CD4-positive, alpha-beta T cell treated with Interleukin-2 at 100 ng/mL for 4 hours (primary cell): ENCODE results near the gene DCAF8.

Source experiments
- DNase-seq: peaks from one replicate; pipeline ENCODE4 v3.0.0-alpha.2; 2020; ENCODE audit warnings: low spot score

The DCAF8 gene

GRCh38 chr1:160204526-160205241 lies 57.7 kb downstream of the DCAF8 start:
- DNase-seq, result peak; percentile 23

- DNase-seq, result no peak
These were observed 61.6 kb downstream of the DCAF8 start for GRCh38 chr1:160200786-160201185.

DNA sequence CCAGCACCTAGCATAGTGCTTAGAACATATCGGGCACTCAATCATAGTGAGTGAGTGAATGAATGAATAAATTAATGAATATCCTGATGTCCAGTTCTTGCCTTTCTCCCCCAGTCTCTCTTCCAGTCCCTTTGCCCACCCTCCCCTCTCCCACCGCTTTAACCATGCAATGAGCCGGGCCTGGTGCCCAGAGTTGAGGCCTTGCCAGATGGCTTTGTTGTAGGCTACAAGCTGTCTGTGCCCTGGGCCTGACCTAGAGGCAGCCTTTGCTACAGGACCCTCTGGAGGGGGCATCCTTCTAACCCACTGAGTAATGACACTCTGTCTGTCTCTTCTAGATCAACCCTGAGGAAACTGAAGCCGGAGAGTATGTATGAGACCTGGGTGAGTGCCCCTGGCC lies 65.1 kb downstream of the DCAF8 start:
- DNase-seq, result no peak

- no peak for DNase-seq
These were observed 66.2 kb downstream of the DCAF8 start for GRCh38 chr1:160196143-160196542.

- DNase-seq, result no peak
These were observed 67.7 kb downstream of the DCAF8 start for GRCh38 chr1:160194737-160195059.

DNA sequence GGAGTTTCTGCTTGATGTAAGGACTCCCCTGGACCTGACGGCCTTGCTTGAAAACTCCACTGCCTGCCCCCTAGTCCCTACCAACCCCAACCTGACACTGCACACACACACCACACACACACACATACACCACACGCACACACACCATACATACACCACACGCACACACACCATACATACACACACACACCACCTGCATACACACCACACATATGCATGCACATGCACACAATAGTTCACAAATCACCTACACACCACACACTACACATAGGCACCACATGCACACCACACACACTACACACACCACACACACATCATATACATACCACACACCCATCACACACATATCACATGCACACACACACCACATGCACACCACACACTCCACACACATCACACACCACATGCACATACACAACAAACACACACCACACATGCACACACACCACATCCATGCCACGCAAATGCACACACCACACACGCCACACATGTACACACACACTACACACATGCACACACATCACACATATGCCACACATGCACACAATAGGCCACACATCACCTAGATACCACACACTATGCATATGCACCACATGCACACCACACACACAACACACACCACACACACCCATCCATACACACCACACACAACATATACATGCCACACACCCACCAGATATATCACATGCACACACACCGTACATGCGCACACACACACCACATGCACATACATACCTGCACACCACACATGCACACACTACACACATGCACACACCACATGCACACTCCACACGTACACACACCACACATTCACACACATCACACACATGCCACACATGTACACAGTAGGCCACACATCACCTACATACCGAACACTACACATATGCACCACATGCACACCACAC lies 68.3 kb downstream of the DCAF8 start:
- no peak for DNase-seq

- DNase-seq, result peak; percentile 79
These were observed 69.1 kb downstream of the DCAF8 start for GRCh38 chr1:160193091-160193819.

DNA sequence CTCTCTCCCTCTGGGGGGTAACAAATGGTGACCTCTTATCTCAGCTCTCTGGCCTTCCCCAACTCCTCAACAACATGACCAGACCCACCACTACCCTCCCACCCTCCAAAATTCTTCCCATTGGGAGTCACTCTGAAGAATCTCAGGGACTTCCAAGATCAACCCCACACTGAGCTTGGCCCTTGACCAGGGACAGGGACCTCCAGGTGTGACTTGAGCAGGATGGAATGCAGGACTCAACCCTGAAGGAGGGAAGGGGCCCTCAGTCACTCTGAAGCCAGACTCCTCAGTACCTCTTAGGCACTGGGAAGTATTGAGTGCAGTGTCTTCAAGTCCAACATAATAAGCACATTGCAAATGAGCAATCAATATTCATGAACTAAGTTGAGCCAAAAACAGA lies 70.1 kb downstream of the DCAF8 start:
- DNase-seq, result no peak

DNA sequence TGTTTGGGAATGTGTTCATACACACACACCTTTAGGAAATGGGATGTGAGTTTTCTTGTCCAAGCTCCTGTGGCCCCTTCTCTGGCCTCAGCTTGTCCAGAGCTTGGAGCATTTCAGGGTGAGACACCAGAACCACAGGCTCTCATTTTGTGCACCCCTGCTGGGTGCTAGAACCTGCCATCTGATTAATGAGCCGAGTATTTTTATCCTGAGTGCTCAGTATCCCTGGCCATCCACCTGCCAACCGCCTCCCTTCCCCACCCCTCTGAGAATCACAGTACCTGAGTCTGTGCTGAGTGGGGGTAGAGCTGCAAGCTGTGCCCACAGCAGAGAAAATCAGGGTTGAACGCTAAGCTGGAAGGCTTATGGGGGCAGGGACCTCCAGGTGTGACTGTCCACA lies 70.6 kb downstream of the DCAF8 start:
- no peak for DNase-seq

GRCh38 chr1:160189649-160190625 lies 72.4 kb downstream of the DCAF8 start, which contains the start of gene CASQ1:
CASQ1 (plus strand) TSS chr1:160190575; CDS start chr1:160190752, 177 bp downstream.
- DNase-seq, result no peak

GRCh38 chr1:160188341-160188740 lies 74.0 kb downstream of the DCAF8 start:
- DNase-seq, result no peak

DNA sequence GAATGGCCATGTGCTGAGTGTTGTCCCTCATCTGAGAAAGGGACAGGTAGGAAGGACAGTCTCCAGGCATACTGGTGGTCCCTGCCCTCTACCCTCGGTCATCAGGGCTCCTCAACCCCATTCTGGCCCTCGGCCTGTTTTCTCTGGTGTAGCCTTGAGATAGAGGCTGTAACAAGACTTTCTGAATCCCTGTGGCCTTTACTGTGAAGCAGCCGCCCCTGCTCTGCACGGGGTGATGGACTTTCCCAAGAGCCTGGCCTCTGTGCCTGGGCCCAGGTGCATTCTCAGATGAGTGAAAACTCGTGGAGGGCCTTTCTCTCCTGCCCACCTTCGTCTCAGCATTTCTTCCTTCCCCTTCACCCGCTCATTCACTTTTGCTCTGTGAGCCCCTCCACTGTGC lies 74.9 kb downstream of the DCAF8 start:
- no peak for DNase-seq

GRCh38 chr1:160186729-160187128 lies 75.6 kb downstream of the DCAF8 start:
- no peak for DNase-seq

DNA sequence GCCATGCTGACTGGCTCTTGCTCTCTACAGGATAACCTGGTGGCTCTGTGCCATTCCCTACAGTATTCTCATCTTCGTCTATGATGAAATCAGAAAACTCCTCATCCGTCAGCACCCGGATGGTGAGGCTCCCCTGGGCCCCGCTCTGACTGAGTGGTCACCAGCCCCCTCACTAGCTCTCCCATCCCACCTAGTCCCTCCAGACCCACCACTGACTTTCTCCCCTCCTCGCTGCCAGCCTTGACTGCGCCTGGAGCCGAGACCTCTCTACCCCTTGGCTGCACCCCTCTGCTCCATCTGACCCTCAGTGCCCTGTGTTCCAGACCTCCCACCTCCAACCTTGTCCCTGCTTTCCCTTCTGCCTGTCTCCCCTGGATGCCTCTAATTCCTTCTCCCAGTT lies 76.1 kb downstream of the DCAF8 start:
- no peak for DNase-seq

GRCh38 chr1:160179336-160179735 lies 83.0 kb downstream of the DCAF8 start:
- no peak for DNase-seq

GRCh38 chr1:160178731-160179130 lies 83.6 kb downstream of the DCAF8 start:
- no peak for DNase-seq

- DNase-seq, result no peak
These were observed 84.7 kb downstream of the DCAF8 start for GRCh38 chr1:160177667-160178066.

GRCh38 chr1:160177231-160177630 lies 85.1 kb downstream of the DCAF8 start:
- no peak for DNase-seq

DNA sequence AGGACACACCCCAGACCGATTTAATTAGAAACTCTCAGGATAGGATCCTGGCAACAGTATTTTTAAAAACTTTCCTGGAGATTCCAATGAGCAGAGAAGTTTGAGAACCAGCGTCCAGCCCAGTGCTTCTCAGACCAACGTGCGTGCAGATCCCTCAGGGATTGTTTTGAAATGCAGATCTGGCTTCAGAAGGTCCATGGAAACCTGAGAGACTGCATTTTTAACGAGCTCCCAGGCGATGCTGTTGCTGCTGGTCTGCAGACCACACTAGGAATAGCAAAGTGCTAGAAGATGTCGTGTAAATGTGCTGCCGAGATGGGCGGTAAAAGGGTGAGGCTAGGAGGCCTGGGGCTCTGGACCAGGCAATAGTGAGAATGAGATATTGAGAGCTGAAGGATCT lies 90.4 kb downstream of the DCAF8 start:
- DNase-seq, result no peak

DNA sequence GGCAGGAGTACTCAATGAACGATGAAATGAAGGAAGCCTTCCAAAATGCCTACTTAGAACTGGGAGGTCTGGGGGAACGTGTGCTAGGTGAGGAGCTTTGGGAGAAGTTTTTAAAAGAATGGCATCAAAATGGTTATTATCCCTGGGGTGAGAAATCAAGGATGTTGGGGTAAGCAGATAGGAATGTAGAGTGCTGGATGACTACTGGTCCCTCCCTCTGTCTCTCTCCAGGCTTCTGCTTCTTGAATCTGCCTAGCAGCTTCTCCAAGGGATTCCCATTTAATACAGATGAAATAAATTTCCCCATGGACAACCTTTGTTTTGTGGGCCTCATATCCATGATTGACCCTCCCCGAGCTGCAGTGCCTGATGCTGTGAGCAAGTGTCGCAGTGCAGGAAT lies 91.0 kb downstream of the DCAF8 start:
- no peak for DNase-seq

DNA sequence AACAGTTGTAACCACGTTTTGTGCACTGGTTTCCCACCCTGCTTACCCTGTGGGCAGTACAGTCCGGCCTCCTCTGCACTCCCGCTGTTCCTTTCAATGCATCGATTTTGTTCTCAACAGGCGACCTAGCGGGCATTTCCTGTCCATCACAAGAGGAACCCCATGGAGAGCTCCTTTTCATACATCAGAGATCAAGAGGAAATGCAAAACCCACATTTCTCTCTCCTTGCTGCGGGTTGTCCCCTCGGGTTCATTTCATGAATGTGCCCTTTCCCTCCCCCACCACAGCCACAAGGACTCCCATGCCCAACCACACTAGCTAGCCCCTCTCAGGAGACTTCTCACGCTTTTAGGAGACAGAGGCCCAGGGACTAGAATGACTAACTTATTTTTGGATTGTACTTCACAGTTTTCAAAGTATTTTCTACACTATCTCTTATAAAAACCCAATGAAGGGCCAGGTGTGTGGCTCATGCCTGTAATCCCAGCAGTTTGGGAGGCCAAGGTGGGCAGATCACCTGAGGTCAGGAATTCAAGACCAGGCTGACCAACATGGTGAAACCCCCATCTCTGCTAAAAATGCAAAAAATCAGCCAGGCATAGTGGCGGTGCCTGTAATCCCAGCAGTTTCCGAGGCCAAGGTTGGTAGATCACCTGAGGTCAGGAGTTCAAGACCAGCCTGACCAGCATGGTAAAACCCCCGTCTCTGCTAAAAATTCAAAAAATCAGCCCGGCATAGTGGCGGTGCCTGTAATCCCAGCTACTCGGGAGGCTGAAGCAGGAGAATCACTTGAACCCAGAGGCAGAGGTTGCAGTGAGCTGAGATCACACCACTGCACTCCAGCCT lies 92.6 kb downstream of the DCAF8 start:
- no peak for DNase-seq
